ENCODE data around the gene TMEM95. TPM values are rescaled to one million over a fixed set of nuclear protein-coding genes. Genes with fewer than 3 reads are reported as not detected.

The TMEM95 gene
- total RNA-seq, 1 donor from 2014 or later = not detected

- DNase-seq = no peak
These were observed 49.9 kb downstream of the TMEM95 start for GRCh38 chr17:7404737-7405349.

GRCh38 chr17:7405350-7406234 is 50.6 kb downstream of the TMEM95 start:
- DNase-seq = peak; percentile 42

- DNase-seq = no peak
These were observed 51.4 kb downstream of the TMEM95 start for GRCh38 chr17:7406235-7406825.

Small RNA genes within 50 kb of the gene (small RNA-seq; reads per million reads assigned to genes)
- not detected for gene AC026954.2 (ENCODE audit: low replicate concordance)

Other genes starting within 250 kb of the TMEM95 start
- not detected for gene ASGR2, start 240.3 kb upstream of the TMEM95 start, total RNA-seq
- gene ASGR1, start 175.8 kb upstream of the TMEM95 start, total RNA-seq = 0.21 TPM
- 11.1 TPM for gene DLG4, start 135.3 kb upstream of the TMEM95 start, total RNA-seq
- gene ACADVL, start 135.2 kb upstream of the TMEM95 start, total RNA-seq = 260 TPM
- gene DVL2, start 120.6 kb upstream of the TMEM95 start, total RNA-seq = 53.7 TPM
- 22.3 TPM for gene PHF23, start 115.7 kb upstream of the TMEM95 start, total RNA-seq
- gene GABARAP, start 112.7 kb upstream of the TMEM95 start, total RNA-seq = 283 TPM
- 63.6 TPM for gene CTDNEP1, start 103.4 kb upstream of the TMEM95 start, total RNA-seq
- 43.2 TPM for gene ELP5, start 102.9 kb upstream of the TMEM95 start, total RNA-seq
- 22.2 TPM for gene CLDN7, start 92.7 kb upstream of the TMEM95 start, total RNA-seq
- gene SLC2A4, start 73.4 kb upstream of the TMEM95 start, total RNA-seq = 75.2 TPM
- 0.51 TPM for gene YBX2, start 60.5 kb upstream of the TMEM95 start, total RNA-seq
- 212 TPM for gene EIF5A, start 47.5 kb upstream of the TMEM95 start, total RNA-seq
- gene GPS2, start 39.8 kb upstream of the TMEM95 start, total RNA-seq = 35.3 TPM
- gene NEURL4, start 25.8 kb upstream of the TMEM95 start, total RNA-seq = 22.5 TPM
- 1.7 TPM for gene ACAP1, start 18.6 kb upstream of the TMEM95 start, total RNA-seq
- gene KCTD11, start 3.0 kb upstream of the TMEM95 start, total RNA-seq = 3.4 TPM
- 2.1 TPM for gene TNK1, start 25.9 kb downstream of the TMEM95 start, total RNA-seq
- 9.4 TPM for gene PLSCR3, start 39.4 kb downstream of the TMEM95 start, total RNA-seq
- gene TMEM256, start 48.9 kb downstream of the TMEM95 start, total RNA-seq = 69.0 TPM
- gene NLGN2, start 52.7 kb downstream of the TMEM95 start, total RNA-seq = 9.3 TPM
- gene SPEM1, start 65.2 kb downstream of the TMEM95 start, total RNA-seq = not detected
- not detected for gene SPEM2, start 70.5 kb downstream of the TMEM95 start, total RNA-seq
- not detected for gene SPEM3, start 73.7 kb downstream of the TMEM95 start, total RNA-seq
- 2.4 TPM for gene TMEM102, start 80.3 kb downstream of the TMEM95 start, total RNA-seq
- gene FGF11, start 84.4 kb downstream of the TMEM95 start, total RNA-seq = 5.4 TPM
- 27.9 TPM for gene CHRNB1, start 89.9 kb downstream of the TMEM95 start, total RNA-seq
- gene ZBTB4, start 124.5 kb downstream of the TMEM95 start, total RNA-seq = 22.9 TPM
- not detected for gene SLC35G6, start 126.3 kb downstream of the TMEM95 start, total RNA-seq
- 71.4 TPM for gene POLR2A, start 129.2 kb downstream of the TMEM95 start, total RNA-seq
- gene TNFSF12, start 193.9 kb downstream of the TMEM95 start, total RNA-seq = 18.0 TPM
- 6.6 TPM for gene TNFSF13, start 203.6 kb downstream of the TMEM95 start, total RNA-seq
- 36.8 TPM for gene SENP3, start 206.8 kb downstream of the TMEM95 start, total RNA-seq
- 2.4 TPM for gene CD68, start 224.5 kb downstream of the TMEM95 start, total RNA-seq
- 27.4 TPM for gene MPDU1, start 228.7 kb downstream of the TMEM95 start, total RNA-seq
- gene SOX15, start 234.9 kb downstream of the TMEM95 start, total RNA-seq = 9.6 TPM

Data from tongue (tissue), 3 donors.